Activated CD4-positive, alpha-beta memory T cell treated with anti-CD3 and anti-CD28 coated beads, Interleukin-2, amount 10 ng/mL, durations not matched to agents 7 days and 5 days (primary cell): ENCODE results near the gene ENO2. TPM values are rescaled to one million over a fixed set of nuclear protein-coding genes. Genes with fewer than 3 reads are reported as not detected.

Experiments used
- CTCF ChIA-PET: fragments of 350-600 bp; sonication (Branson Sonifier 250); formaldehyde crosslinking; loops from one replicate; lab custom pipeline; 2021; ENCODE audit warnings: antibody characterized with exemption, inconsistent platforms; lab: Charles Lee
- POLR2A ChIA-PET: fragments of 350-600 bp; sonication (Branson Sonifier 250); formaldehyde crosslinking; loops from one replicate; lab custom pipeline; 2021; ENCODE audit warnings: antibody characterized with exemption; lab: Charles Lee
- DNase-seq: peaks from one replicate; pipeline ENCODE4 v3.0.0-alpha.2; 2020
- H3K27ac Mint-ChIP-seq: one replicate; pipeline ENCODE4 v1.8.0; 2021; ENCODE audit warnings: mild to moderate bottlenecking, mixed read lengths
- H3K27me3 Mint-ChIP-seq: one replicate; pipeline ENCODE4 v1.8.0; 2021; ENCODE audit warnings: mixed read lengths
- H3K36me3 Mint-ChIP-seq: one replicate; pipeline ENCODE4 v1.8.0; 2021; ENCODE audit warnings: low read depth, mixed read lengths
- H3K4me1 Mint-ChIP-seq: one replicate; pipeline ENCODE4 v1.8.0; 2021; ENCODE audit warnings: mixed read lengths
- H3K4me3 Mint-ChIP-seq: one replicate; pipeline ENCODE4 v1.8.0; 2021; ENCODE audit warnings: mild to moderate bottlenecking, mixed read lengths
- H3K9me3 Mint-ChIP-seq: one replicate; pipeline ENCODE4 v1.8.0; 2021; ENCODE audit warnings: mixed read lengths
- total RNA-seq, 2 experiments: library from RNA; stranded (reverse); gene quantifications; one replicate each; pipeline ENCODE4 v1.2.3, GENCODE V29; 2021

The ENO2 gene
- total RNA-seq, 2 experiments from 2014 or later, result 206 to 207 TPM

DNA sequence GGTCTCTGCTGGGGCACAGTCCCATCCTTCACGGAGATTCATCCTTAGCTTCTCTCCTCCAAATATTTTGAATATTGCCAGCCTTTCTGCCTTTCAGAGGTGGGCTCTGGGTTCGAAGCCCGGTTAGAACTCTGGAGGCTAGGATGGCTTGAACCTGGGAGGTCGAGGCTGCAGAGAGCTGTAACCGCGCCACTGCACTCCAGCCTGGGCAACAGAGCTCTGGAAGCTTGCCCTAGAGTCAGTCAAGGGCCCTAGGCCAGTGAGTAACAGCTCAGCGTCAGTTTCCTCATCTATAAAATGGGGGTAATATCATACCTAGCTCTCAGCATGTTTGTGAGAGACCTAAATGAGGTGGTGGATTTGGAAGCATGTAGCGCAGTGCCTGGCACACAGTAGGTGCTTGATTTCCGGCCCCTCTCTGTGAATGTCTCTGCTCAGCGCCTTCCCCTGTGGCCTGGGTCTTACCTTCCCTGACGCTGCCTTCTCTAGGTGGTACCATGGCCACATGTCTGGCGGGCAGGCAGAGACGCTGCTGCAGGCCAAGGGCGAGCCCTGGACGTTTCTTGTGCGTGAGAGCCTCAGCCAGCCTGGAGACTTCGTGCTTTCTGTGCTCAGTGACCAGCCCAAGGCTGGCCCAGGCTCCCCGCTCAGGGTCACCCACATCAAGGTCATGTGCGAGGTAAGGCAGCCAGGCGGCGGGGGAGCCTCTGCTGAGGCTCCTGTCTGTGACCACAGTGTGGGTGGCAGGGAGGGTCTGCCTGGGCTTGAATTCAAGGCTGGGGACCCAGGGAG is 40.1 kb downstream of the ENO2 start:
- POLR2A ChIA-PET, result interaction anchor here (0.8 to 13.2 kb wide), 7 partner anchors 7 to 153 kb away, joined by 3 to 1188 read pairs (median 3); partner anchors contain the start of genes C12orf57, EMG1, PHB2 and PTPN6
- DNase-seq, result no peak
- Mint-ChIP-seq H3K36me3 (peaks cover 80% of the 10 kb centered on the region), H3K27ac (peak overlapping the region; percentile 99), H3K4me3 (peak overlapping the region; percentile 94), H3K9me3 (no peaks in the 10 kb centered on the region), H3K27me3 (no peaks in the 10 kb centered on the region), H3K4me1 (peaks cover 82% of the 10 kb centered on the region)
- CTCF ChIA-PET, result interaction anchor here (0.6 to 1.3 kb wide), 4 partner anchors 10 to 82 kb away, joined by 3 to 8 read pairs (median 5); no protein-coding TSS in a partner anchor

DNA sequence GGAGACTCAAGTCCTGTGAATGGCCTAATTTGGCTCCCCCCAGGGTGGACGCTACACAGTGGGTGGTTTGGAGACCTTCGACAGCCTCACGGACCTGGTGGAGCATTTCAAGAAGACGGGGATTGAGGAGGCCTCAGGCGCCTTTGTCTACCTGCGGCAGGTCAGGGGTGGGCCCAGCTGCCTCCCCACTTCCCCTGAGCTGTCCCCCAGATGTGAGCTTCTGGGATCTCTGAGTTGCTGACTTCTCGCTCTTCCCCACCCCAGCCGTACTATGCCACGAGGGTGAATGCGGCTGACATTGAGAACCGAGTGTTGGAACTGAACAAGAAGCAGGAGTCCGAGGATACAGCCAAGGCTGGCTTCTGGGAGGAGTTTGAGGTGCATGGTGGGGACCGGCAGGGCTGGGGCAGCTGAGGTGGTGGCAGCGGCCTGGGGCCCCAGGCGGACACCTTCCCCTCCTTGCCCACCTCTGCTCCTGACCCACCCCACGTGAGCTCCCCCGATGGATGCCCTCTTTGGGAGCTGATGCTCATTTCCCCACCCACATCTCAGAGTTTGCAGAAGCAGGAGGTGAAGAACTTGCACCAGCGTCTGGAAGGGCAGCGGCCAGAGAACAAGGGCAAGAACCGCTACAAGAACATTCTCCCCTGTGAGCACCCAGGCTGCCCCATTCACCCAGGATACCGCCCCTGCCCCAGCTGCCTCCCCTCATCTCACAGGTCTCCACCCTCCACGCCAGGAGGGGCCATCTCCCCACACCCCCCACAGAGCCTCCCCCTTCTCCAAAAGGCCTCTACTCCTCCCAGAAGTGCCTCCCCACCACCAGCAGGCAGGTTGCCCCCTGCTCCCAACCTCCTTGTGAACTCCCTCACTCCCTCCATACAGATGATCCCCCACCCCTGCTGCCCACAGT is 41.0 kb downstream of the ENO2 start:
- CTCF ChIA-PET, result interaction anchor here (0.6 to 12.2 kb wide), 3 partner anchors 7 to 17 kb away, joined by 3 to 465 read pairs (median 8); partner anchors contain the start of genes C12orf57, PTPN6 and RNU7-1
- POLR2A ChIA-PET, result interaction anchor here (1.1 to 13.2 kb wide), 2 partner anchors 8 to 11 kb away, joined by 3 to 1188 read pairs; partner anchors contain the start of genes C12orf57, PTPN6 and RNU7-1
- Mint-ChIP-seq H3K9me3 (no peaks in the 10 kb centered on the region), H3K27ac (peak overlapping the region; percentile 99), H3K4me1 (peaks cover 83% of the 10 kb centered on the region), H3K36me3 (peaks cover 86% of the 10 kb centered on the region), H3K27me3 (no peaks in the 10 kb centered on the region), H3K4me3 (peak overlapping the region; percentile 94)
- no peak for DNase-seq

DNA sequence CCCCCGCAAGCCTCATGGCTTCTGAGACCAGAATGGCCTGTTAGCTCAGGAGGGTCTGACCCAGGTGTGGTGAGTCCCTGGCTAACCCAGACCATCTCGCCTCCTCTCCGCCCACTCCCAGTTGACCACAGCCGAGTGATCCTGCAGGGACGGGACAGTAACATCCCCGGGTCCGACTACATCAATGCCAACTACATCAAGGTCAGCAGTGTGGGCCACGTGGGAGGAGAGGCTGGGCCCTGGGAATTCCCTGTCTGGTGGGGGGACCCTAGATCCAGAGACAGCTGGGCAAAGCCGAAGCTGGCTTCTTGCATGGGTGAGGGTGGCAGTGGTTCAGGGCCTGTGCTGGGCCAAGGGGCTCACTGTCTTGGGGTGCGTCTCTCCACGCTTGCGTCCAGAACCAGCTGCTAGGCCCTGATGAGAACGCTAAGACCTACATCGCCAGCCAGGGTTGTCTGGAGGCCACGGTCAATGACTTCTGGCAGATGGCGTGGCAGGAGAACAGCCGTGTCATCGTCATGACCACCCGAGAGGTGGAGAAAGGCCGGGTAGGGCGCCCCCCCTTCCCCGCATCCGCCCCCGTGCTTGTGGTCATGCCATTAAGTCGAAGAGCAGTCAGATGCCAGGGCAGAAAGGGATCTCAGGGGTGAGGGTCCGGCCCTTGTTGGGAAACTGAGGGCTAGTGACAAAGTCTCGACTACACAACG is 41.8 kb downstream of the ENO2 start:
- peak overlapping the region; percentile 48 for H3K4me3 Mint-ChIP-seq
- H3K9me3 Mint-ChIP-seq, result no peaks in the 10 kb centered on the region
- ChIA-PET POLR2A (interaction anchor here (1.2 to 13.2 kb wide), 5 partner anchors 8 to 105 kb away, joined by 3 to 1188 read pairs (median 32); partner anchors contain the start of genes C12orf57, CDCA3, EMG1 and PHB2), CTCF (interaction anchor here (1.4 to 12.2 kb wide), 2 partner anchors 8 to 152 kb away, joined by 4 to 465 read pairs; partner anchors contain the start of genes C12orf57, PTPN6 and RNU7-1)
- H3K36me3 Mint-ChIP-seq, result peaks cover 94% of the 10 kb centered on the region
- DNase-seq, result no peak
- H3K4me1 Mint-ChIP-seq, result peaks cover 84% of the 10 kb centered on the region
- H3K27me3 Mint-ChIP-seq, result no peaks in the 10 kb centered on the region
- H3K27ac Mint-ChIP-seq, result peak overlapping the region; percentile 99

DNA sequence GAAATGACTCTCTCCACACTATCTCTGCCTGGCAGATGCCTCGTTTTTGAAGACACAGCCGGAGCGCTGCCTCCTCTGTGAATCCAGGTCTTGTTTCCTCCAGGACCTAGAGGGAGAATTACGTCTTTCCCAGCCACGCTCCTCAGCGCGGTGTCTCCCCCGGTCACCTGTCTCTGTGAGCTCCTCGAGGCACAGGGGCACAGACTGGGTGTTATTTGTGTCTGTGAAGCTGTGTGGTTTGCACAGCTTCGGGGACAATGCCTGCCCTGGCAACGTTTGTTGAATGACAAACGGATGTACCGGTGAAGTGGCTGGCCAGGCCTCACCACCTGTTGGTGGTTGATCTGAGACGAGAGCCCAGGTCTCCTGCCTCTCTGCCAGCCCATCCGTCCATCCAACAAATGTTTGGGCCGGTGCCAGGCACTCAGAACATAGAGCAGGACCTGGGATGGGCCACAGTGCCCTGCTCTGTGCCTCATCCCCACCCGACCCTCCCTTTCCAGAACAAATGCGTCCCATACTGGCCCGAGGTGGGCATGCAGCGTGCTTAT is 42.8 kb downstream of the ENO2 start:
- H3K9me3 Mint-ChIP-seq, result no peaks in the 10 kb centered on the region
- H3K4me3 Mint-ChIP-seq, result peak overlapping the region; percentile 48
- H3K27ac Mint-ChIP-seq, result peak overlapping the region; percentile 99
- DNase-seq, result peak; percentile 58
- H3K27me3 Mint-ChIP-seq, result no peaks in the 10 kb centered on the region
- peaks cover 95% of the 10 kb centered on the region for H3K4me1 Mint-ChIP-seq
- H3K36me3 Mint-ChIP-seq, result peaks cover 96% of the 10 kb centered on the region
- ChIA-PET CTCF (interaction anchor here (0.6 to 12.2 kb wide), 5 partner anchors 9 to 151 kb away, joined by 4 to 465 read pairs (median 7); partner anchors contain the start of genes C12orf57, PTPN6, RNU7-1 and SPSB2), POLR2A (interaction anchor here (0.5 to 13.2 kb wide), 11 partner anchors 9 to 422 kb away, joined by 3 to 1188 read pairs (median 15); partner anchors contain the start of genes C12orf57, C1RL, CDCA3 and EMG1)

DNA sequence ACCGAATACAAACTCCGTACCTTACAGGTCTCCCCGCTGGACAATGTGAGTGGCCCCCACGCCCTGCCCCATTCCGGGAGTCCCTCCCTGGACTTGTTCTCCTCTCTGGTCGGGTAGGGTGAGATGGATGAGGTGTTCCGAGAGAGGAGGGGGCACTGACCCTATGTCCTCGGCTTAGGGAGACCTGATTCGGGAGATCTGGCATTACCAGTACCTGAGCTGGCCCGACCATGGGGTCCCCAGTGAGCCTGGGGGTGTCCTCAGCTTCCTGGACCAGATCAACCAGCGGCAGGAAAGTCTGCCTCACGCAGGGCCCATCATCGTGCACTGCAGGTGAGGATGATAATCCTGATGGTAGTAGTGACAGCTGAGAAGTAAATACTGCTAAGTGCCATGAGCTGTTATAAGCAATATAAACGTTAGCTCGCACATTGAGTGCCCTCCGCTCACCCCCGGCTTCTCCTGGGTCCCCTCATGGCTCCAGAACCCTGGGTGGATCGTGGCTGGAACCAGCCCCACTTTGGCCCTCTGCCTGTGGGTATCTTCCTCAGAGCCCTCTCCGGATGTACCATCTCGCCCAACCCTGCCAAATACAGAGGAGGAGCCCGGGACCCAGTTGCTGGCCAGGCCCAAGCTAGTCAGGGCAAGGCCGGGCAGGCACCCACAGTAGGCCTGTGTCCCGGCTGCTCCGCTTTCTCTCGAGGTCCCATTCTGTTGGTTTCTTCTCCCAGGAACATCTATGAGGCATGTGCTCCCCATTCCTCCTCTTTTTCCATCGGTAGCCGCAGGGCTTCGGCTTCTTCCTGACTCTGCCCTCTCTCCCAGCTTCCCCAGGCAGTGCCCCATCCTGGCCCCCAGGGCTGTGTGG is 43.6 kb downstream of the ENO2 start:
- CTCF ChIA-PET, result interaction anchor here (0.6 to 12.2 kb wide), 8 partner anchors 10 to 205 kb away, joined by 3 to 465 read pairs (median 8); partner anchors contain the start of genes C12orf57, LPCAT3, MLF2 and PTPN6
- Mint-ChIP-seq H3K4me1 (peaks cover 99% of the 10 kb centered on the region), H3K9me3 (no peaks in the 10 kb centered on the region), H3K36me3 (peaks cover 88% of the 10 kb centered on the region), H3K27ac (peak overlapping the region; percentile 99), H3K27me3 (no peaks in the 10 kb centered on the region), H3K4me3 (peak overlapping the region; percentile 88)
- POLR2A ChIA-PET, result interaction anchor here (0.5 to 13.2 kb wide), 23 partner anchors 10 to 422 kb away, joined by 3 to 1188 read pairs (median 7); partner anchors contain the start of genes ATN1, C12orf57, C1RL and CDCA3
- DNase-seq, result no peak

DNA sequence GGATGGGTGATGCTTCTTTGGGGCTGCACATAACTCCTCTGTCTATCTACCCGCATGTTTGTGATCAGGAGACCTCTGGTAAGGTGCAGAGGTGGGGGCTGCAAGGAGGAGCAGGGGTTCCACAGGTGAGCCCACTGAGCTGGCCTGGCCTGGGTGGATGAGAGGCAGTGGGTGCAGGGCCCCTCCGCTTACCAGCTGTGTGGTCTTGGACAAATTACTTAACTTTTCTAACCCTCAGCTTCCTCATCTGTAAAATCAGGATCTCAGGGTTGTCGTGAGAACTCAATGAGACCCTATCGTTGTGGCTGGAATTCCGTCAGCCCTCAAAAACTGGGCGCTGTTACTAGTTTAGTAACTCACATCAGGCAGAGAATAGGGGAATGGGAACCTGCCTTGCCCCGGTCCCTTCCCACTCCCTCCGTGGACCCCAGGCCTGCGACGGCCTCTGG is 44.3 kb downstream of the ENO2 start:
- Mint-ChIP-seq H3K36me3 (peaks cover 82% of the 10 kb centered on the region), H3K4me3 (peak overlapping the region; percentile 88), H3K27me3 (no peaks in the 10 kb centered on the region), H3K9me3 (no peaks in the 10 kb centered on the region), H3K27ac (peak overlapping the region; percentile 99), H3K4me1 (peaks cover 93% of the 10 kb centered on the region)
- ChIA-PET CTCF (interaction anchor here (1.0 to 12.2 kb wide), 9 partner anchors 10 to 205 kb away, joined by 3 to 465 read pairs (median 7); partner anchors contain the start of genes C12orf57, LPCAT3, MLF2 and PTPN6), POLR2A (interaction anchor here (0.7 to 13.2 kb wide), 21 partner anchors 10 to 269 kb away, joined by 3 to 1188 read pairs (median 9); partner anchors contain the start of genes ATN1, C12orf57, C1RL and CDCA3)
- DNase-seq, result no peak

DNA sequence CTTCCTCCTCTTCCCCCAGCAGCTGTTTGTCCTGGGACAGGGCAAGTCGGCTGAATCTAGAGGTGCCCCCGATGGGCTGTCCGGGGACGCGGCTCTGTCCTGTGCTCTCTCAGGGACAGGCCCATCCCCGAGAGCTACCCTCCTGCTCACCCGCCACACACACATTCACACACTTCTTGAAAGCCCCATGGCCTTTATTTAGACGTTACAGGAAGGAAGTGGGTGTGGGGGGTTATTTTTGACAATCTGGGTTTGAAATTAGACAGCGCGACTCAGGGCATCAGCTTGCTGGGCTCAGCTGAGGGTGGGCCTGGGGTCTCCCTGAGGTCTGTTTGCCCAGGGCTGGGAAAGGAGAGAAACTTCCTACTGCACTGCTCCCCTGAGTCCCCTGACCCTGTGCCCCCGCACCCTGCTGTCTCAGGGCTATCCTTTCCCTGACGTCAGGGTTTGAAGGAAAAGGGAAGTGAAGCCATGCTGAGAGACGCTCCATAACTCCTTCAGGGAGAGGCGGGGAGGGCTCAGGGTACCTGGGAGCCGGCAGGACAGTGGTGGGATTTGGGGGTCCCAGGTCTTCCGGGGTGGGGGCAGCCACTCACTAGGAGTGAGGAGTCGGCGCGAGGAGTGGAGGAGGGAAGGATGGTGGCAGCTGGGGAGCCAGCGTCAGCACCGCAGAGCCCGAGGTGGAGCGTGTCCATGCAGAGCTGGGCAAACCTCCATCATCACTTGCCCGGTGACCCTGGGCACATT is 44.9 kb downstream of the ENO2 start:
- POLR2A ChIA-PET, result interaction anchor here (0.7 to 13.2 kb wide), 21 partner anchors 9 to 270 kb away, joined by 3 to 1188 read pairs (median 9); partner anchors contain the start of genes ATN1, C12orf57, C1RL and CDCA3
- H3K27me3 Mint-ChIP-seq, result no peaks in the 10 kb centered on the region
- CTCF ChIA-PET, result interaction anchor here (1.0 to 12.2 kb wide), 10 partner anchors 9 to 422 kb away, joined by 3 to 465 read pairs (median 8); partner anchors contain the start of genes C12orf57, LPCAT3, PTPN6 and RNU7-1

DNA sequence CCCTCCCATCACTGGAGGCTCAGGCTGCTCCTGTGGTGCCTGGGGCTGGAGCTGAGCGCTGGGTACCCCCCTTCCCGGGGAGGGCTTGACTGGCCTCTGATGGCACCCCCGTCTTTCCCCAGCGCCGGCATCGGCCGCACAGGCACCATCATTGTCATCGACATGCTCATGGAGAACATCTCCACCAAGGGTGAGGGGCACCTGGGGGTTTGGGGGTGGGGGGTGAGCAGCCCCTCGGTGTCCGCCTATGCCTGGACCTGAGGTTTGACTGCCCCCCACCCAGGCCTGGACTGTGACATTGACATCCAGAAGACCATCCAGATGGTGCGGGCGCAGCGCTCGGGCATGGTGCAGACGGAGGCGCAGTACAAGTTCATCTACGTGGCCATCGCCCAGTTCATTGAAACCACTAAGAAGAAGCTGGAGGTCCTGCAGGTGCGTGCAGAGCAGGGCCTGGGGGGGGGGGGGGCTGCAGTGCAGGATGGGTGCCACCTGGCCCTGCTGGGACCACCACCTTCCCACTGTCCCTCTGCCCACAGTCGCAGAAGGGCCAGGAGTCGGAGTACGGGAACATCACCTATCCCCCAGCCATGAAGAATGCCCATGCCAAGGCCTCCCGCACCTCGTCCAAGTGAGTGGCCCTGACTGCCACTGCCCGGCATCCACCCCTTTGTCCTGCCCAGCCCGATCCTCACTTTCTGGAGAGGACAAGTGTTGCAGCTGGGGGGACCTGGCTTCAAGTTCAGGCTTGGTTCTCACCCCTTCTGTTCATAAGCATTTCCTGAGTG is 45.6 kb downstream of the ENO2 start:
- Mint-ChIP-seq H3K9me3 (no peaks in the 10 kb centered on the region), H3K4me1 (peaks cover 92% of the 10 kb centered on the region), H3K27me3 (no peaks in the 10 kb centered on the region), H3K36me3 (peaks cover 70% of the 10 kb centered on the region), H3K4me3 (peak overlapping the region; percentile 88), H3K27ac (peak overlapping the region; percentile 99)
- no peak for DNase-seq
- ChIA-PET CTCF (interaction anchor here (0.6 to 12.2 kb wide), 11 partner anchors 9 to 422 kb away, joined by 3 to 465 read pairs (median 9); partner anchors contain the start of genes C12orf57, LPCAT3, PTPN6 and RNU7-1), POLR2A (interaction anchor here (0.8 to 13.2 kb wide), 18 partner anchors 9 to 207 kb away, joined by 3 to 1188 read pairs (median 14); partner anchors contain the start of genes ATN1, C12orf57, C1RL and CDCA3)

More for the DNA sequence above, 44.9 kb downstream of the ENO2 start:
- Mint-ChIP-seq H3K4me3 (peak overlapping the region; percentile 88), H3K36me3 (peaks cover 76% of the 10 kb centered on the region), H3K27ac (peak overlapping the region; percentile 99), H3K9me3 (no peaks in the 10 kb centered on the region), H3K4me1 (peaks cover 92% of the 10 kb centered on the region)
- peak; percentile 78 for DNase-seq
